ENCODE measurements around the gene SNX6.

DNA sequence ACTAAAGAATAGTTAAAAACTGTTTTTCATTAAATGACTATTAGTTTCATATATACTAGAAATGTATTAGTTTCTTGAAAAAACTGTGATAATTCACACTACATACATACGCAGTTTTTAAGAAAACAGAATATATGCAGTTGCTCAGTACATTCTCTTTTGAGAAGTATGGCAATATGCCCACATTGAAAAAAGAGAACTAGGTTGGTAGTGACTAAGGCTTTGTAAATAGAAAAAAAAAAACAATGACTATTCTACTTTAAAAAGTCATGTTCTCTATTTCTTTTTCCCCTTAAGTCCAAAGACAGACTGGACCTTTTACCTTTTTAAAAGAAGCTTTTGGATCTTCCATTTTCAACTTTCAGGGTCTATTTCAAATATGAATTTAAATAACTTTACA lies 25.0 kb downstream of the SNX6 start:
- TF ChIP-seq MAX (IDR thresholded peaks at IDR 0.05; ENCODE audit: insufficient read depth, insufficient read length): no peak
- TF ChIP-seq, protein P1, sequence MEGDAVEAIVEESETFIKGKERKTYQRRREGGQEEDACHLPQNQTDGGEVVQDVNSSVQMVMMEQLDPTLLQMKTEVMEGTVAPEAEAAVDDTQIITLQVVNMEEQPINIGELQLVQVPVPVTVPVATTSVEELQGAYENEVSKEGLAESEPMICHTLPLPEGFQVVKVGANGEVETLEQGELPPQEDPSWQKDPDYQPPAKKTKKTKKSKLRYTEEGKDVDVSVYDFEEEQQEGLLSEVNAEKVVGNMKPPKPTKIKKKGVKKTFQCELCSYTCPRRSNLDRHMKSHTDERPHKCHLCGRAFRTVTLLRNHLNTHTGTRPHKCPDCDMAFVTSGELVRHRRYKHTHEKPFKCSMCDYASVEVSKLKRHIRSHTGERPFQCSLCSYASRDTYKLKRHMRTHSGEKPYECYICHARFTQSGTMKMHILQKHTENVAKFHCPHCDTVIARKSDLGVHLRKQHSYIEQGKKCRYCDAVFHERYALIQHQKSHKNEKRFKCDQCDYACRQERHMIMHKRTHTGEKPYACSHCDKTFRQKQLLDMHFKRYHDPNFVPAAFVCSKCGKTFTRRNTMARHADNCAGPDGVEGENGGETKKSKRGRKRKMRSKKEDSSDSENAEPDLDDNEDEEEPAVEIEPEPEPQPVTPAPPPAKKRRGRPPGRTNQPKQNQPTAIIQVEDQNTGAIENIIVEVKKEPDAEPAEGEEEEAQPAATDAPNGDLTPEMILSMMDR (IDR thresholded peaks at IDR 0.05; ENCODE audit: extremely low read depth in 1 of 2, insufficient read depth in 1 of 2, low read depth in 1 of 2, low read length in 2 of 2): no peak
- no peak for TF ChIP-seq EZH2 (IDR thresholded peaks at IDR 0.05; ENCODE audit: borderline replicate concordance, low read depth, low read length, severe bottlenecking)

All from endothelial cell of umbilical vein (primary cell).